KMS-11 (cell line): Measurements from ENCODE around the gene FSIP1.

ENCODE experiments used
- H2AFZ ChIP-seq: fragments of 200-600 bp; sonication (generic); 2 replicates; pipeline ENCODE4 v1.6.1; 2016; ENCODE audit warnings: antibody characterized with exemption, mixed run types, low read depth
- H3K27ac ChIP-seq: fragments of 200-600 bp; sonication (generic); 2 replicates; pipeline ENCODE4 v1.6.1; 2016; ENCODE audit warnings: mild to moderate bottlenecking, mixed run types
- H3K27me3 ChIP-seq: fragments of 200-600 bp; sonication (generic); 2 replicates; pipeline ENCODE4 v1.6.1; 2017; ENCODE audit warnings: mild to moderate bottlenecking, low read depth, mixed run types, moderate library complexity; ENCODE audit not compliant: insufficient read depth
- H3K36me3 ChIP-seq: fragments of 200-600 bp; sonication (generic); 2 replicates; pipeline ENCODE4 v1.6.1; 2017; ENCODE audit warnings: mild to moderate bottlenecking, mixed run types; ENCODE audit not compliant: insufficient read depth
- H3K4me1 ChIP-seq: fragments of 200-600 bp; sonication (generic); 2 replicates; pipeline ENCODE4 v1.6.1; 2016; ENCODE audit warnings: mild to moderate bottlenecking, low read depth, mixed run types; ENCODE audit not compliant: poor library complexity, severe bottlenecking
- H3K4me2 ChIP-seq: fragments of 200-600 bp; sonication (generic); 2 replicates; pipeline ENCODE4 v1.7.0; 2016; ENCODE audit warnings: mild to moderate bottlenecking, mixed run types
- H3K4me3 ChIP-seq: fragments of 200-600 bp; sonication (generic); IDR thresholded peaks from 2 replicates; pipeline ENCODE4 v1.6.1; 2017; ENCODE audit warnings: low read depth, low read length, mixed read lengths; ENCODE audit not compliant: insufficient read depth
- H3K79me2 ChIP-seq: fragments of 200-600 bp; sonication (generic); 2 replicates; pipeline ENCODE4 v1.6.1; 2016; ENCODE audit warnings: low read depth, mixed run types; ENCODE audit not compliant: insufficient read depth
- H3K9ac ChIP-seq: fragments of 200-600 bp; sonication (generic); 2 replicates; pipeline ENCODE4 v1.6.1; 2016; ENCODE audit warnings: mild to moderate bottlenecking, mixed run types
- H4K20me1 ChIP-seq: fragments of 200-600 bp; sonication (generic); 2 replicates; pipeline ENCODE4 v1.6.1; 2016; ENCODE audit warnings: mild to moderate bottlenecking, mixed run types; ENCODE audit not compliant: insufficient read depth
- CTCF ChIP-seq: fragments of 200-600 bp; sonication (generic); conservative IDR thresholded peaks from 2 replicates; pipeline ENCODE4 v1.6.1; 2017; ENCODE audit warnings: low read depth, mild to moderate bottlenecking, antibody characterized with exemption, low read length, moderate library complexity, mixed read lengths

FSIP1 gene

GRCh38 chr15:39741258-39741657 is 41.4 kb downstream of the FSIP1 start:
- Histone ChIP-seq H3K27ac (no peak overlapping the region), H3K4me3 (no peak overlapping the region), H2AFZ (no peak overlapping the region), H4K20me1 (no peaks in the 10 kb centered on the region), H3K4me1 (no peaks in the 10 kb centered on the region), H3K27me3 (no peaks in the 10 kb centered on the region), H3K4me2 (no peak overlapping the region), H3K9ac (no peak overlapping the region), H3K79me2 (no peaks in the 10 kb centered on the region), H3K36me3 (no peaks in the 10 kb centered on the region)
- no peak for TF ChIP-seq CTCF

- H3K4me3 ChIP-seq = no peak overlapping the region
- no peak overlapping the region for H3K9ac ChIP-seq
- no peak overlapping the region for H3K27ac ChIP-seq
- no peak overlapping the region for H2AFZ ChIP-seq
- no peak for TF ChIP-seq CTCF
- H3K4me2 ChIP-seq = no peak overlapping the region
- H3K27me3 ChIP-seq = no peaks in the 10 kb centered on the region
- H4K20me1 ChIP-seq = no peaks in the 10 kb centered on the region
- no peaks in the 10 kb centered on the region for H3K36me3 ChIP-seq
- H3K4me1 ChIP-seq = no peaks in the 10 kb centered on the region
- H3K79me2 ChIP-seq = no peaks in the 10 kb centered on the region
Observed at GRCh38 chr15:39738998-39739397, 43.6 kb downstream of the FSIP1 start.

- no peak overlapping the region for H3K4me2 ChIP-seq
- H2AFZ ChIP-seq = no peak overlapping the region
- no peaks in the 10 kb centered on the region for H3K36me3 ChIP-seq
- H4K20me1 ChIP-seq = no peaks in the 10 kb centered on the region
- H3K4me1 ChIP-seq = no peaks in the 10 kb centered on the region
- no peak overlapping the region for H3K4me3 ChIP-seq
- no peak for TF ChIP-seq CTCF
- no peak overlapping the region for H3K27ac ChIP-seq
- no peaks in the 10 kb centered on the region for H3K79me2 ChIP-seq
- H3K9ac ChIP-seq = no peak overlapping the region
- H3K27me3 ChIP-seq = no peaks in the 10 kb centered on the region
Observed at GRCh38 chr15:39737196-39737550, 45.5 kb downstream of the FSIP1 start.

- no peak overlapping the region for H3K4me3 ChIP-seq
- H3K36me3 ChIP-seq = no peaks in the 10 kb centered on the region
- H3K27ac ChIP-seq = no peak overlapping the region
- H3K4me1 ChIP-seq = no peaks in the 10 kb centered on the region
- no peak overlapping the region for H3K9ac ChIP-seq
- H4K20me1 ChIP-seq = no peaks in the 10 kb centered on the region
- no peak for TF ChIP-seq CTCF
- no peaks in the 10 kb centered on the region for H3K79me2 ChIP-seq
- no peak overlapping the region for H2AFZ ChIP-seq
- no peak overlapping the region for H3K4me2 ChIP-seq
- no peaks in the 10 kb centered on the region for H3K27me3 ChIP-seq
Observed at GRCh38 chr15:39736412-39737195, 46.0 kb downstream of the FSIP1 start.
